HEK293 (cell line): ENCODE data around the gene SPC24.
A peak's percentile ranks its signal among the peaks of the same experiment; 100 is the strongest.

ENCODE experiments used
- FEZF1 ChIP-seq: fragments of 450-650 bp; formaldehyde crosslinking; IDR thresholded peaks from 2 replicates; pipeline ENCODE4 v1.5.1; 2016; ENCODE audit warnings: missing biosample characterization, missing genetic modification characterization
- OSR2 ChIP-seq: fragments of 450-650 bp; formaldehyde crosslinking; IDR thresholded peaks from 2 replicates; pipeline ENCODE4 v1.5.1; 2016; ENCODE audit warnings: missing biosample characterization, missing genetic modification characterization
- ZBTB1 ChIP-seq: fragments of 450-650 bp; formaldehyde crosslinking; IDR thresholded peaks from 2 replicates; pipeline ENCODE4 v1.5.1; 2016; ENCODE audit warnings: missing biosample characterization, missing genetic modification characterization
- ZBTB7A ChIP-seq: fragments of 450-650 bp; formaldehyde crosslinking; IDR thresholded peaks from 2 replicates; pipeline ENCODE4 v1.5.1; 2016; ENCODE audit warnings: low read depth, missing biosample characterization, missing genetic modification characterization
- ZFP37 ChIP-seq: fragments of 450-650 bp; formaldehyde crosslinking; IDR thresholded peaks from 2 replicates; pipeline ENCODE4 v1.5.1; 2016; ENCODE audit warnings: missing biosample characterization, missing genetic modification characterization
- ZFP41 ChIP-seq: fragments of 450-650 bp; formaldehyde crosslinking; IDR thresholded peaks from 2 replicates; pipeline ENCODE4 v1.5.1; 2016; ENCODE audit warnings: missing biosample characterization, missing genetic modification characterization, borderline replicate concordance
- ZNF155 ChIP-seq: fragments of 450-650 bp; formaldehyde crosslinking; IDR thresholded peaks from 2 replicates; pipeline ENCODE4 v1.5.1; 2016; ENCODE audit warnings: missing biosample characterization, missing genetic modification characterization
- ZNF175 ChIP-seq: fragments of 450-650 bp; formaldehyde crosslinking; IDR thresholded peaks from 2 replicates; pipeline ENCODE4 v1.5.1; 2016; ENCODE audit warnings: missing biosample characterization, missing genetic modification characterization
- ZNF280C ChIP-seq: fragments of 450-650 bp; formaldehyde crosslinking; IDR thresholded peaks from 2 replicates; pipeline ENCODE4 v1.5.1; 2016; ENCODE audit warnings: missing biosample characterization, missing genetic modification characterization
- ZNF302 ChIP-seq: fragments of 450-650 bp; formaldehyde crosslinking; IDR thresholded peaks from 2 replicates; pipeline ENCODE4 v1.5.1; 2016; ENCODE audit warnings: missing biosample characterization, missing genetic modification characterization, low read depth
- ZNF362 ChIP-seq: fragments of 450-650 bp; formaldehyde crosslinking; IDR thresholded peaks from 2 replicates; pipeline ENCODE4 v1.5.1; 2016; ENCODE audit warnings: missing biosample characterization, missing genetic modification characterization
- ZNF37A ChIP-seq: fragments of 450-650 bp; IDR thresholded peaks from 2 replicates; pipeline ENCODE4 v1.5.1; 2018; ENCODE audit warnings: missing biosample characterization, missing genetic modification characterization
- ZNF391 ChIP-seq: fragments of 450-650 bp; formaldehyde crosslinking; IDR thresholded peaks from 2 replicates; pipeline ENCODE4 v1.5.1; 2016; ENCODE audit warnings: low read depth, missing biosample characterization, missing genetic modification characterization, borderline replicate concordance
- ZNF398 ChIP-seq: fragments of 450-650 bp; formaldehyde crosslinking; IDR thresholded peaks from 2 replicates; pipeline ENCODE4 v1.5.1; 2017; ENCODE audit warnings: missing biosample characterization, missing genetic modification characterization
- ZNF514 ChIP-seq: fragments of 450-650 bp; formaldehyde crosslinking; IDR thresholded peaks from 2 replicates; pipeline ENCODE4 v1.5.1; 2016; ENCODE audit warnings: missing biosample characterization, missing genetic modification characterization
- ZNF518A ChIP-seq: fragments of 450-650 bp; formaldehyde crosslinking; conservative IDR thresholded peaks from 2 replicates; pipeline ENCODE4 v1.5.1; 2016; ENCODE audit warnings: low read depth, missing biosample characterization, missing genetic modification characterization
- ZNF530 ChIP-seq: fragments of 450-650 bp; formaldehyde crosslinking; IDR thresholded peaks from 2 replicates; pipeline ENCODE4 v1.5.1; 2016; ENCODE audit warnings: low read depth, missing biosample characterization, missing genetic modification characterization
- ZNF580 ChIP-seq: fragments of 450-650 bp; formaldehyde crosslinking; IDR thresholded peaks from 2 replicates; pipeline ENCODE4 v1.5.1; 2016; ENCODE audit warnings: missing biosample characterization, missing genetic modification characterization
- ZNF610 ChIP-seq: fragments of 450-650 bp; formaldehyde crosslinking; IDR thresholded peaks from 2 replicates; pipeline ENCODE4 v1.5.1; 2016; ENCODE audit warnings: missing biosample characterization, missing genetic modification characterization, borderline replicate concordance
- ZNF629 ChIP-seq: fragments of 450-650 bp; formaldehyde crosslinking; IDR thresholded peaks from 2 replicates; pipeline ENCODE4 v1.5.1; 2017; ENCODE audit warnings: missing biosample characterization, missing genetic modification characterization
- ZNF654 ChIP-seq: fragments of 450-650 bp; formaldehyde crosslinking; IDR thresholded peaks from 2 replicates; pipeline ENCODE4 v1.5.1; 2016; ENCODE audit warnings: low read depth, missing biosample characterization, missing genetic modification characterization
- ZNF692 ChIP-seq: fragments of 450-650 bp; formaldehyde crosslinking; IDR thresholded peaks from 2 replicates; pipeline ENCODE4 v1.5.1; 2016; ENCODE audit warnings: missing biosample characterization, missing genetic modification characterization
- ZNF704 ChIP-seq: fragments of 450-650 bp; formaldehyde crosslinking; IDR thresholded peaks from 2 replicates; pipeline ENCODE4 v1.5.1; 2016; ENCODE audit warnings: missing biosample characterization, missing genetic modification characterization
- ZNF747 ChIP-seq: fragments of 450-650 bp; formaldehyde crosslinking; IDR thresholded peaks from 2 replicates; pipeline ENCODE4 v1.5.1; 2016; ENCODE audit warnings: missing biosample characterization, missing genetic modification characterization
- ZNF792 ChIP-seq: fragments of 450-650 bp; formaldehyde crosslinking; IDR thresholded peaks from 2 replicates; pipeline ENCODE4 v1.5.1; 2016; ENCODE audit warnings: missing biosample characterization, missing genetic modification characterization
- ZSCAN23 ChIP-seq: fragments of 450-650 bp; formaldehyde crosslinking; IDR thresholded peaks from 2 replicates; pipeline ENCODE4 v1.5.1; 2016; ENCODE audit warnings: missing biosample characterization, missing genetic modification characterization

The SPC24 gene

GRCh38 chr19:11196406-11197287 lies 41.1 kb upstream of the SPC24 start (continued):
- TF ChIP-seq ZNF362 (tag by site-specific recombination) (no peak), ZNF530 (no peak), ZNF155 (tag by site-specific recombination) (no peak), ZFP37 (no peak), ZNF37A (tag by site-specific recombination) (no peak), ZSCAN23 (tag by site-specific recombination) (no peak), ZNF792 (tag by site-specific recombination) (no peak), ZNF629 (tag by site-specific recombination) (peak; percentile 5; the same call in 1 of the 2 replicates), ZNF391 (tag by site-specific recombination) (no peak; the same call in 1 of the 2 replicates), ZNF518A (tag by site-specific recombination) (no peak), ZBTB1 (tag by site-specific recombination) (no peak), ZBTB7A (tag by site-specific recombination) (peak; percentile 91), ZNF580 (tag by site-specific recombination) (no peak), ZNF747 (tag by site-specific recombination) (no peak), OSR2 (tag by site-specific recombination) (no peak), ZNF302 (tag by site-specific recombination) (no peak), ZNF704 (no peak), ZNF654 (tag by site-specific recombination) (no peak), ZNF175 (tag by site-specific recombination) (no peak), ZNF398 (tag by site-specific recombination) (peak; percentile 78), ZNF514 (tag by site-specific recombination) (no peak), ZNF280C (tag by site-specific recombination) (no peak), FEZF1 (tag by site-specific recombination) (no peak), ZFP41 (tag by site-specific recombination) (no peak), ZNF610 (peak; percentile 84; the same call in 1 of the 2 replicates), ZNF692 (tag by site-specific recombination) (no peak)
